ENCODE results near the gene EFR3B.

The EFR3B gene

GRCh38 chr2:25034081-25034480, 7.8 kb upstream of the EFR3B start:
- no peak for DNase-seq (ENCODE audit: low read depth in 2 of 2)

GRCh38 chr2:25035537-25036220, 6.2 kb upstream of the EFR3B start:
- no peak for DNase-seq (ENCODE audit: low read depth in 2 of 2)

GRCh38 chr2:25036221-25036559, 5.7 kb upstream of the EFR3B start:
- DNase-seq (ENCODE audit: low read depth in 2 of 2), result no peak

GRCh38 chr2:25039126-25039525, 2.8 kb upstream of the EFR3B start:
- DNase-seq (ENCODE audit: low read depth in 2 of 2), result no peak

GRCh38 chr2:25041307-25041927, 459 bp upstream of the EFR3B start:
- DNase-seq (ENCODE audit: low read depth in 2 of 2), result peak in 1 of 2 donors; percentile 9

- DNase-seq (ENCODE audit: low read depth in 2 of 2), result no peak
Observed at GRCh38 chr2:25042321-25043240, 705 bp downstream of the EFR3B start.

GRCh38 chr2:25043241-25043867, 1.5 kb downstream of the EFR3B start:
- peak; percentile 40 to 53 for DNase-seq (ENCODE audit: low read depth in 2 of 2)

GRCh38 chr2:25044011-25044410, 2.1 kb downstream of the EFR3B start:
- DNase-seq (ENCODE audit: low read depth in 2 of 2), result no peak

- DNase-seq (ENCODE audit: low read depth in 2 of 2), result no peak
Observed at GRCh38 chr2:25044990-25045389, 3.1 kb downstream of the EFR3B start.

- DNase-seq (ENCODE audit: low read depth in 2 of 2), result no peak
Observed at GRCh38 chr2:25049422-25049821, 7.5 kb downstream of the EFR3B start.

- no peak for DNase-seq (ENCODE audit: low read depth in 2 of 2)
Observed at GRCh38 chr2:25050128-25050527, 8.3 kb downstream of the EFR3B start.

GRCh38 chr2:25053041-25053440, 11.2 kb downstream of the EFR3B start:
- DNase-seq (ENCODE audit: low read depth in 2 of 2), result no peak

- no peak for DNase-seq (ENCODE audit: low read depth in 2 of 2)
Observed at GRCh38 chr2:25054720-25055119, 12.8 kb downstream of the EFR3B start.

GRCh38 chr2:25055376-25055920, 13.6 kb downstream of the EFR3B start:
- DNase-seq (ENCODE audit: low read depth in 2 of 2), result no peak

- DNase-seq (ENCODE audit: low read depth in 2 of 2), result no peak
Observed at GRCh38 chr2:25056098-25056821, 14.4 kb downstream of the EFR3B start.

- DNase-seq (ENCODE audit: low read depth in 2 of 2), result no peak
Observed at GRCh38 chr2:25062511-25062917, 20.6 kb downstream of the EFR3B start.

GRCh38 chr2:25063876-25064660, 22.2 kb downstream of the EFR3B start:
- no peak for DNase-seq (ENCODE audit: low read depth in 2 of 2)

GRCh38 chr2:25065768-25066167, 23.9 kb downstream of the EFR3B start:
- no peak for DNase-seq (ENCODE audit: low read depth in 2 of 2)

GRCh38 chr2:25066455-25066854, 24.6 kb downstream of the EFR3B start:
- DNase-seq (ENCODE audit: low read depth in 2 of 2), result no peak

- no peak for DNase-seq (ENCODE audit: low read depth in 2 of 2)
Observed at GRCh38 chr2:25068217-25068616, 26.3 kb downstream of the EFR3B start.
